ENCODE measurements around the gene HDAC8. TPM values are rescaled to one million over a fixed set of nuclear protein-coding genes. Genes with fewer than 3 reads are reported as not detected.

The HDAC8 gene
- polyA plus RNA-seq, 2 of the 4 experiments (the other 2 are of a cell fraction) = 28.7 to 38.3 TPM

DNA sequence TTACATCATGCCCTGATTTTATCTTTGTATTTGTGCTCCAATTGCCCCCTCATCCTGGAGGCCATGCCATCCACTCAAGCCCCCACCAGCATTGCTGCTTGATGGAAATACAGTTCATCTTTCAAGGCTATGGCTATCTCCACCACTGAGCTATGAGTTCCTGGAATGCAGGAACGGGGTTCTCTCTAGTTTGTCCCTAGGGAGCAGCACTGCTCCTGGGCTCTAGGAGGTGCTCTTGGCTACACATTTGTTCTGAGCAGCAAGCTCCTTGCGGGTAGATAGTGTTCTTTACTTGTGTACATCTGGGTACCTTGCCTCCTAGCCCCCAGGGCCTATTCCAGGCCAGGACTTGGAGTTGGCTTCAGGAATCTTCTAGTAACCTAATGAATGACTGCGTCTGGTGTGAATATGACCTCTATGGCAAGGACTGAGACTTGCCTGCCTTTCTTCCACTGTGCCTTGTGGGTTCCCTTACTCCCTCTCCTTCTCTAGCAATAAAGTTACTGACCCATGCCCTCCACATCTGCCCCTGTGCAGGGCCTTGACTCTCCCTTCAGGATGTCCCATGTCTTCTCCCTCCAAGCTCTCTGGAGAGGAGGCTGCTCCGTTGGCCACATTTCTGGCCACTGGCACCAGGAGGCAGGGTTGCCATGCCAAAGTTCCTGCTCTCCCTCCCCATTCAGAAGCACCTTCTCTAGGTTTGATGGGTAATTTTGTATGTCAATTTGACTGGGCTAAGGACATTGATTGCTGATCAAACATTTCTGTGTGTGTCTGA is 274.5 kb downstream of the HDAC8 start (continued):
- no peak for TF ChIP-seq EHMT2 (IDR thresholded peaks at IDR 0.05; ENCODE audit: low read depth)

DNA sequence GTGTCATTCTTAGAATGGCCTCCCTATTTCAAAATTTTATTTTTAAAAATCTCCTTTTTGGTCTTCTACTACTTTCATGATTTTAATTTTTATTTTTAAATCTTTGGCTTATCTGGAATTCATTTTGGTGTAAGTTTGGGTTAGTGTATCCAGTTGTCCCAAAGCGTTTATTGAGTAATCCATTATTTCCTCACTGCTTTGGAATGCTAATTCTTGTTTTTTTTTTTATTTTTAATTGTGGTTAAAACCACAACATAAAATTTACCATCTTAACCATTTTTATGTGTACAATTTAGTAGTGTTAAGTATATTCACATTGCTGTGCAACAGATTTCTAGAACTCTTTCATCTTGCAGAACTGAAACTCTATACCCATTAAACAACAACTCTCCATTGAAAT is 275.7 kb downstream of the HDAC8 start:
- POLR2A ChIA-PET = no interaction called here
- CTCF ChIA-PET = no interaction called here
- no peak for ATAC-seq

DNA sequence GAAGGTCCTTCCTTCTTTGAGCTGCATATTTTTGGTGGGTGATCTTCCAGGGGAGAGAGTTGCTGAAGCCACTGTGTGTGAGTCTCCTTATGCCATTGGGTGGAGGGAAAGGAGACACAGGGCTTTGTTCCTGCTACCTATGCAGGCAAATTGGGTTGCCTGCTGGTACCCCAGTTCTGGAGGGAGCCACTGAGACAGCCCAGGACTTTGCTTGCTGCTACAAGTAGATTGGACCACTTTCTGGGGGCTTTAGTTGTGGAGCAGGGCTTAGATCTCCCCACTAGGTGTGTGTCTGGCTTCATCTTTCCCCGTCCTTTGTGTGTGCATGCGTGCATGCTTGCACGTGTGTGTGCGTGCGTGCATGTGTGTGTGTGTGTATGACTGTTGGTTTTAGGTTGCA is 276.9 kb downstream of the HDAC8 start:
- Histone ChIP-seq H3K9me3 (no peaks in the 10 kb centered on the region), H3K4me3 (no peak overlapping the region), H3K4me2 (no peak overlapping the region), H3K27ac (no peak overlapping the region), H3K4me1 (no peaks in the 10 kb centered on the region)
- TF ChIP-seq SREBF2 (IDR thresholded peaks at IDR 0.05) = no peak
- no peak for TF ChIP-seq NPAS2 (CRISPR knock-in tag; IDR thresholded peaks at IDR 0.05; ENCODE audit: borderline replicate concordance)
- TF ChIP-seq CBX8 (IDR thresholded peaks at IDR 0.05) = no peak
- no peak for TF ChIP-seq NFE2L2 (conservative IDR thresholded peaks at IDR 0.05; ENCODE audit: low read length)
- TF ChIP-seq FOSB (CRISPR knock-in tag; IDR thresholded peaks at IDR 0.05) = no peak
- no peak for TF ChIP-seq POLR2A (IDR thresholded peaks at IDR 0.05; ENCODE audit: low read length)
- FAIRE-seq = no peak
- ChIA-PET CTCF (no interaction called here), POLR2A (no interaction called here)
- no peak for DNase-seq (ENCODE audit: low read depth in 1 of 2, low spot score in 1 of 2)
- no peak for ATAC-seq
- whole genome bisulfite sequencing (ENCODE audit: missing lambda C conversion rate) = 45% methylated on average over 5 of the region's 5 CpGs

More for the DNA sequence above, 275.7 kb downstream of the HDAC8 start:
- TF ChIP-seq SMC3 (IDR thresholded peaks at IDR 0.05) (no peak), SREBF2 (IDR thresholded peaks at IDR 0.05) (no peak), KDM1A (IDR thresholded peaks at IDR 0.05; ENCODE audit: low read depth) (no peak), RCOR1 (IDR thresholded peaks at IDR 0.05; ENCODE audit: low read depth, low read length) (no peak)
- TF ChIP-seq, protein P1, sequence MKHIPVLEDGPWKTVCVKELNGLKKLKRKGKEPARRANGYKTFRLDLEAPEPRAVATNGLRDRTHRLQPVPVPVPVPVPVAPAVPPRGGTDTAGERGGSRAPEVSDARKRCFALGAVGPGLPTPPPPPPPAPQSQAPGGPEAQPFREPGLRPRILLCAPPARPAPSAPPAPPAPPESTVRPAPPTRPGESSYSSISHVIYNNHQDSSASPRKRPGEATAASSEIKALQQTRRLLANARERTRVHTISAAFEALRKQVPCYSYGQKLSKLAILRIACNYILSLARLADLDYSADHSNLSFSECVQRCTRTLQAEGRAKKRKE (CRISPR knock-in tag; IDR thresholded peaks at IDR 0.05; ENCODE audit: low read depth) = no peak
- DNase-seq (ENCODE audit: low read depth in 1 of 2, low spot score in 1 of 2) (no peak), FAIRE-seq (peak; percentile 59)
- 76% methylated on average over 1 of the region's 1 CpG for WGBS (ENCODE audit: missing lambda C conversion rate)
- H3K4me2 ChIP-seq = no peak overlapping the region
- H3K4me3 ChIP-seq = no peak overlapping the region
- no peaks in the 10 kb centered on the region for H3K4me1 ChIP-seq
- H3K27ac ChIP-seq = no peak overlapping the region
- H3K9me3 ChIP-seq = no peaks in the 10 kb centered on the region

DNA sequence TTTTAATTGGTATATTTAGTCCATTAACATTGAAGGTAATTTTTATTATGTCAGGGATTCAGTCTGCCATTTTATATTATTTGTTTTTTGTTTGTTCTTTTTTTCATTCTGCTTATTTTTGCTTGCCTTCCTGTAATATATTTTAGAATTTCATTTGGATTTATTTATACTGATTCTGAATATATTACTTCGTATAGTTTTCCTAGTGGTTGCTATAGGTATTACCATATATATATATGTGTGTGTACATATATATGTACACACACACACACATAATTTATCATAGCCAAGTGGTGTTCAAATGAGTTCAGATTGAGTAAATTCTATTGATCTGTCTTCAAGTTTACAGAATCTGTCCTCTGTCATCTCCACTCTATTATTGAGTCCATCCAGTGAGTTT is 278.1 kb downstream of the HDAC8 start:
- CTCF ChIA-PET = no interaction called here
- POLR2A ChIA-PET = no interaction called here
- 0% methylated on average over 1 of the region's 1 CpG for WGBS (ENCODE audit: missing lambda C conversion rate)
- Histone ChIP-seq H3K27ac (no peak overlapping the region), H3K4me2 (no peak overlapping the region), H3K4me1 (no peaks in the 10 kb centered on the region), H3K4me3 (no peak overlapping the region), H3K9me3 (no peaks in the 10 kb centered on the region)
- no peak for TF ChIP-seq ZSCAN20 (CRISPR knock-in tag; IDR thresholded peaks at IDR 0.05)
- no peak for TF ChIP-seq CHD2 (IDR thresholded peaks at IDR 0.05; ENCODE audit: low read length, partially characterized antibody)
- no peak for TF ChIP-seq FOSB (CRISPR knock-in tag; IDR thresholded peaks at IDR 0.05)
- TF ChIP-seq HOXA7 (CRISPR knock-in tag; IDR thresholded peaks at IDR 0.05) = no peak
- TF ChIP-seq KDM1A (IDR thresholded peaks at IDR 0.05; ENCODE audit: low read depth) = no peak
- no peak for TF ChIP-seq TP53 (CRISPR knock-in tag; IDR thresholded peaks at IDR 0.05)
- no peak for TF ChIP-seq MAFK (IDR thresholded peaks at IDR 0.05; ENCODE audit: partially characterized antibody)
- no peak for TF ChIP-seq MAZ (IDR thresholded peaks at IDR 0.05; ENCODE audit: borderline replicate concordance, low read depth, low read length)
- no peak for TF ChIP-seq TFCP2L1 (CRISPR knock-in tag; IDR thresholded peaks at IDR 0.05)
- no peak for TF ChIP-seq HOXB13 (CRISPR knock-in tag; IDR thresholded peaks at IDR 0.05; ENCODE audit: low read depth)
- TF ChIP-seq SREBF2 (IDR thresholded peaks at IDR 0.05) = no peak
- TF ChIP-seq EP300 (IDR thresholded peaks at IDR 0.05) = no peak
- no peak for TF ChIP-seq SMC3 (IDR thresholded peaks at IDR 0.05)
- TF ChIP-seq, protein P2, sequence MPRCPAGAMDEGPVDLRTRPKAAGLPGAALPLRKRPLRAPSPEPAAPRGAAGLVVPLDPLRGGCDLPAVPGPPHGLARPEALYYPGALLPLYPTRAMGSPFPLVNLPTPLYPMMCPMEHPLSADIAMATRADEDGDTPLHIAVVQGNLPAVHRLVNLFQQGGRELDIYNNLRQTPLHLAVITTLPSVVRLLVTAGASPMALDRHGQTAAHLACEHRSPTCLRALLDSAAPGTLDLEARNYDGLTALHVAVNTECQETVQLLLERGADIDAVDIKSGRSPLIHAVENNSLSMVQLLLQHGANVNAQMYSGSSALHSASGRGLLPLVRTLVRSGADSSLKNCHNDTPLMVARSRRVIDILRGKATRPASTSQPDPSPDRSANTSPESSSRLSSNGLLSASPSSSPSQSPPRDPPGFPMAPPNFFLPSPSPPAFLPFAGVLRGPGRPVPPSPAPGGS (IDR thresholded peaks at IDR 0.05) = no peak
- TF ChIP-seq POLR2AphosphoS2 (conservative IDR thresholded peaks at IDR 0.05; ENCODE audit: low read length) = no peak
- ATAC-seq (no peak), DNase-seq (ENCODE audit: low read depth in 1 of 2, low spot score in 1 of 2) (no peak), FAIRE-seq (no peak)

Measured in A549 (cell line).